Fibroblast of lung (primary cell): ENCODE results near the gene MCIDAS. TPM values are rescaled to one million over a fixed set of nuclear protein-coding genes. Genes with fewer than 3 reads are reported as not detected.

Experiments
- DNase-seq, 2 donors: peaks; one replicate each; pipeline versions ENCODE4 v3.0.0 to v3.0.0-alpha.2; 2010; ENCODE audit warnings: low read depth in 2 of 2
- H2AFZ ChIP-seq: 2 replicates; pipeline ENCODE4 v1.5.1; 2012; ENCODE audit warnings: low read length, control low read depth, inconsistent platforms
- H3K27ac ChIP-seq: 2 replicates; pipeline ENCODE4 v1.5.1; 2011; ENCODE audit warnings: low read length, control low read depth; ENCODE audit not compliant: insufficient read depth
- H3K27me3 ChIP-seq: 2 replicates; pipeline ENCODE4 v1.5.1; 2011; ENCODE audit warnings: mild to moderate bottlenecking, low read length; ENCODE audit not compliant: control insufficient read depth, insufficient read depth
- H3K36me3 ChIP-seq: 2 replicates; pipeline ENCODE4 v1.5.1; 2011; ENCODE audit warnings: low read length; ENCODE audit not compliant: control insufficient read depth, insufficient read depth
- H3K4me1 ChIP-seq: 2 replicates; pipeline ENCODE4 v1.5.1; 2011; ENCODE audit warnings: low read length; ENCODE audit not compliant: control insufficient read depth, insufficient read depth; ENCODE audit errors: extremely low read depth
- H3K4me2 ChIP-seq: 2 replicates; pipeline ENCODE4 v1.5.1; 2011; ENCODE audit warnings: low read length, control low read depth; ENCODE audit not compliant: insufficient read depth; ENCODE audit errors: extremely low read depth
- H3K4me3 ChIP-seq, 4 experiments: fragments of 200-600 bp in 1 of 4; sonication (generic) in 1 of 4; replicated peaks in 1 of 4; 2 replicates each; pipeline ENCODE4 v1.5.1; 2011 to 2016; ENCODE audit warnings: low read length in 4 of 4, low read depth in 3 of 4, mild to moderate bottlenecking in 3 of 4, control low read depth in 2 of 4, inconsistent platforms in 1 of 4, mixed read lengths in 1 of 4; ENCODE audit not compliant: insufficient read depth in 1 of 4; ENCODE audit errors: control extremely low read depth in 1 of 4
- H3K79me2 ChIP-seq: 2 replicates; pipeline ENCODE4 v1.5.1; 2012; ENCODE audit warnings: mild to moderate bottlenecking, low read length, inconsistent platforms; ENCODE audit not compliant: control insufficient read depth, insufficient read depth
- H3K9ac ChIP-seq: 2 replicates; pipeline ENCODE4 v1.5.1; 2011; ENCODE audit warnings: mild to moderate bottlenecking, low read length, control low read depth; ENCODE audit not compliant: insufficient read depth
- H3K9me3 ChIP-seq: 2 replicates; pipeline ENCODE4 v1.5.1; 2012; ENCODE audit warnings: low read depth, low read length; ENCODE audit not compliant: control insufficient read depth, insufficient read depth
- H4K20me1 ChIP-seq: 2 replicates; pipeline ENCODE4 v1.5.1; 2011; ENCODE audit warnings: low read length; ENCODE audit not compliant: control insufficient read depth, insufficient read depth; ENCODE audit errors: extremely low read depth
- EZH2 ChIP-seq: IDR thresholded peaks from 2 replicates; pipeline ENCODE4 v1.5.1; 2012; ENCODE audit warnings: low read length, control low read depth, mild to moderate bottlenecking; ENCODE audit errors: missing control alignments
- polyA plus RNA-seq, 2 donors: library from polyadenylated mRNA; depleted of rRNA in 1 of 2; stranded (reverse) in 1 of 2; unstranded in 1 of 2; fragments of >200 nt; gene quantifications; 2 replicates each; pipeline ENCODE4 v1.2.1, GENCODE V29; 2011 to 2012; ENCODE audit warnings: missing spikeins in 1 of 2
- total RNA-seq: library from RNA; depleted of rRNA; stranded (reverse); fragments of >200 nt; gene quantifications from 2 replicates; pipeline ENCODE4 v1.2.1, GENCODE V29; 2014
- TF ChIP-seq, protein P1 (sequence below), 2 donors: IDR thresholded peaks in 1 of 2; conservative IDR thresholded peaks in 1 of 2; 1 replicate in 1 of 2; 2 replicates in 1 of 2; pipeline ENCODE4 v1.5.1; 2011 to 2012; ENCODE audit warnings: low read length in 2 of 2, control low read depth in 1 of 2, inconsistent platforms in 1 of 2, low read depth in 1 of 2, mild to moderate bottlenecking in 1 of 2

MCIDAS gene
- total and polyA plus RNA-seq, 2 donors (not counting 1 experiment from before 2014, with no cell fraction given) = not detected

DNA sequence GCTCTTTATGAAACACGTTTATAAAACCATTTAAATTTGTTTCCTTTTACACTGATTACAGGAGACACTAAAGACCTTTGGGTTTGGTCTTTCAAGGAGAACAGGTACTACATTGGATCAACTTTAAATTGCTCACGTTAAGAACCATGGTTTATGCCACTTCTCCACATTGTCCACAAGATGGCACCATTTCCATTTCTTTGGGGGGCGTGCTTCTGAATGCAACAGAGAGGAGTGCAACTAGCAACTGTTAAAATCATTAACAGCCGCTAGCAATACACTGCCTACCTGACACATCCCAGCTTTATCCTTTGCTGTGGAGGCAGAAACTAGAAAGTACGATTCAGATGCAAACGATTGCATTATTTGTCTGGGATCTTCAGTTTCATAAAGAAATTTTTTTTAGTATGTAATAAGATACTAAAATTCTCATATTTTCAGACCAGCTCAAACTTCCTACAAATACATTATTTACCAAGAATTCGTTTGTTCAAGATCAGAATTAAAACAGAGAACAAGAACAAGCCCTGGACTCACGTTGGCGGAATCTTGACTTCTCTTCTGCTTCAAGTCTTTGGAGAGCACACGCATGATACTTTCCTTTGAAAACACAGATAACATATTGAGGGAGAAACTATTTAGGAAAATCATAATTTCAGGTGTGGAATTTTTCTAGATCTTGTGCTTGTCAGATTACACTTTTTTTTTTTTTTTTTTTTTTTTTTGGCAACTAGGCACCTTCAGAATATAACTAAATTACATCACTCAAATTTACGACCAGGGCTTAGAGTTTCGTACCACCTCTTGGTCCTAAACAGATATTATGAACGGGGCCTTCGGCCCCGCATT lies 54.8 kb downstream of the MCIDAS start:
- no peak overlapping the region for H3K9ac ChIP-seq
- no peaks in the 10 kb centered on the region for H3K9me3 ChIP-seq
- peak overlapping the region; percentile 49 to 67 (median 60) for H3K4me3 ChIP-seq
- no peaks in the 10 kb centered on the region for H4K20me1 ChIP-seq
- peak overlapping the region; percentile 74 for H2AFZ ChIP-seq
- TF ChIP-seq EZH2 = no peak
- TF ChIP-seq, protein P1, sequence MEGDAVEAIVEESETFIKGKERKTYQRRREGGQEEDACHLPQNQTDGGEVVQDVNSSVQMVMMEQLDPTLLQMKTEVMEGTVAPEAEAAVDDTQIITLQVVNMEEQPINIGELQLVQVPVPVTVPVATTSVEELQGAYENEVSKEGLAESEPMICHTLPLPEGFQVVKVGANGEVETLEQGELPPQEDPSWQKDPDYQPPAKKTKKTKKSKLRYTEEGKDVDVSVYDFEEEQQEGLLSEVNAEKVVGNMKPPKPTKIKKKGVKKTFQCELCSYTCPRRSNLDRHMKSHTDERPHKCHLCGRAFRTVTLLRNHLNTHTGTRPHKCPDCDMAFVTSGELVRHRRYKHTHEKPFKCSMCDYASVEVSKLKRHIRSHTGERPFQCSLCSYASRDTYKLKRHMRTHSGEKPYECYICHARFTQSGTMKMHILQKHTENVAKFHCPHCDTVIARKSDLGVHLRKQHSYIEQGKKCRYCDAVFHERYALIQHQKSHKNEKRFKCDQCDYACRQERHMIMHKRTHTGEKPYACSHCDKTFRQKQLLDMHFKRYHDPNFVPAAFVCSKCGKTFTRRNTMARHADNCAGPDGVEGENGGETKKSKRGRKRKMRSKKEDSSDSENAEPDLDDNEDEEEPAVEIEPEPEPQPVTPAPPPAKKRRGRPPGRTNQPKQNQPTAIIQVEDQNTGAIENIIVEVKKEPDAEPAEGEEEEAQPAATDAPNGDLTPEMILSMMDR (conservative IDR thresholded peaks at IDR 0.05 in 1 of 2, IDR thresholded peaks at IDR 0.05 in 1 of 2; ENCODE audit: low read depth in 1 of 2, low read length in 2 of 2) = peak; percentile 73 to 80
- H3K27me3 ChIP-seq = peaks cover 21% of the 10 kb centered on the region
- peak overlapping the region; percentile 97 for H3K4me2 ChIP-seq
- no peaks in the 10 kb centered on the region for H3K36me3 ChIP-seq
- DNase-seq = peak; percentile 70 to 83
- no peak overlapping the region for H3K27ac ChIP-seq
- H3K4me1 ChIP-seq = peaks cover 6% of the 10 kb centered on the region
- no peaks in the 10 kb centered on the region for H3K79me2 ChIP-seq

DNA sequence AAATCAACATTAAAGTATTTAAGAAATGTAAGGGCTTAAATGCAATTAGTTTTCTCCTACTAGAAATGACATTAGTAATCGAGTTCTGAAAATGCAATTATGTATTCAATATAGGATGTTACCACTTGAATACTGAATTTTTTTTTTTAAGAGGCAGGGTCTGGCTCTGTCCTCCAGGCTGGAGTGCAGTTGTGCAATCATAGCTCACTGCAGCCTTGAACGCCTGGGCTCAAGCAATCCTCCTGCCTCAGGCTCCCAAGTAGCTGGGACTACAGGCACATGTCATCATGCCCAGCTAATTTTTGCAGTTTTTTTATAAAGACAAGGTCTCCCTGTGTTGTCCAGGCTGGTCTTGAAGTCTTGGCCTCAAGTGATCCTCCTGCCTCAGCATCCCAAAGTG lies 55.6 kb downstream of the MCIDAS start:
- no peak overlapping the region for H3K4me2 ChIP-seq
- peaks cover 18% of the 10 kb centered on the region for H3K27me3 ChIP-seq

More for the DNA sequence above, 55.6 kb downstream of the MCIDAS start:
- H3K9me3 ChIP-seq = no peaks in the 10 kb centered on the region
- no peak overlapping the region for H2AFZ ChIP-seq
- no peak overlapping the region for H3K9ac ChIP-seq
- H3K36me3 ChIP-seq = no peaks in the 10 kb centered on the region
- H3K4me1 ChIP-seq = peaks cover 6% of the 10 kb centered on the region
- H3K27ac ChIP-seq = no peak overlapping the region
- H3K79me2 ChIP-seq = no peaks in the 10 kb centered on the region
- TF ChIP-seq, protein P1 (conservative IDR thresholded peaks at IDR 0.05 in 1 of 2, IDR thresholded peaks at IDR 0.05 in 1 of 2; ENCODE audit: low read depth in 1 of 2, low read length in 2 of 2) = no peak
- TF ChIP-seq EZH2 = no peak
- no peak for DNase-seq
- H3K4me3 ChIP-seq = no peak overlapping the region
- H4K20me1 ChIP-seq = no peaks in the 10 kb centered on the region

Other genes with a start within 250 kb of the MCIDAS start
- gene ESM1, start 241.7 kb downstream of the MCIDAS start, total RNA-seq = 1.5 and 1.8 TPM in 2 replicates
- 0.50 and 2.6 TPM in 2 replicates for gene ESM1, start 241.7 kb downstream of the MCIDAS start, polyA plus RNA-seq
- gene GZMK, start 203.1 kb downstream of the MCIDAS start, total RNA-seq = not detected in 2 replicates
- not detected in 2 replicates for gene GZMK, start 203.1 kb downstream of the MCIDAS start, polyA plus RNA-seq
- not detected in 2 replicates for gene GZMA, start 124.7 kb downstream of the MCIDAS start, total RNA-seq
- gene GZMA, start 124.7 kb downstream of the MCIDAS start, polyA plus RNA-seq = not detected in 2 replicates
- 75.5 and 84.7 TPM in 2 replicates for gene GPX8, start 67.1 kb downstream of the MCIDAS start, total RNA-seq
- gene GPX8, start 67.1 kb downstream of the MCIDAS start, polyA plus RNA-seq = 191 and 241 TPM in 2 replicates
- gene CDC20B, start 54.1 kb downstream of the MCIDAS start, total RNA-seq = under 0.01 TPM in 1 of 2 replicates, not detected in the other
- gene CDC20B, start 54.1 kb downstream of the MCIDAS start, polyA plus RNA-seq = 0.12 TPM in 1 of 2 replicates, not detected in the other
- gene CCNO, start 6.3 kb upstream of the MCIDAS start, total RNA-seq = not detected in 2 replicates
- gene CCNO, start 6.3 kb upstream of the MCIDAS start, polyA plus RNA-seq = 0.03 TPM in 1 of 2 replicates, not detected in the other
- 36.0 and 38.5 TPM in 2 replicates for gene DHX29, start 80.4 kb upstream of the MCIDAS start, total RNA-seq
- 8.1 and 10.8 TPM in 2 replicates for gene DHX29, start 80.4 kb upstream of the MCIDAS start, polyA plus RNA-seq
- gene MTREX, start 80.7 kb upstream of the MCIDAS start, total RNA-seq = 85.7 and 107 TPM in 2 replicates
- gene MTREX, start 80.7 kb upstream of the MCIDAS start, polyA plus RNA-seq = 54.1 and 60.5 TPM in 2 replicates